Posterior vena cava (tissue), 2 donors: ENCODE measurements around the gene ECPAS. TPM values are rescaled to one million over a fixed set of nuclear protein-coding genes. Genes with fewer than 3 reads are reported as not detected.
A peak's percentile ranks its signal among the peaks of the same experiment; 100 is the strongest.
"Not testable (repeated sequence)": the region's sequence is repeated elsewhere in the genome, so short reads cannot be mapped to it uniquely, and the experiment has no call there.

Experiments
- DNase-seq: peaks from one replicate; pipeline ENCODE4 v3.0.0-alpha.2; 2020; ENCODE audit warnings: low spot score
- intact Hi-C, 2 donors: fragments of 100-400 bp; cut with DNase I; formaldehyde crosslinking; loops; one replicate each; pipeline versions ENCODE4 v1.14.1 to v1.14.2; 2022 to 2023
- long read RNA-seq, 2 donors: library from polyadenylated mRNA; unstranded; transcript quantifications; one replicate each; pipeline ENCODE4 v2.0.0, GENCODE V29; 2020 to 2021
- total RNA-seq, 2 donors: library from RNA; stranded (reverse); fragmentation: NEBNext Ultra II Directional; extraction: Animal tissue kit (Norgen Biotek cat#: 25700); gene quantifications; one replicate each; pipeline ENCODE4 v1.2.1, GENCODE V29; 2021
- donor health status: DM: yes; HTN: yes; CAD: no.
- donor health status: DM: yes; HTN: yes; CAD: no.

The ECPAS gene
- total RNA-seq: 10 to 100 TPM; 72.0 to 96.6 TPM
- long read RNA-seq, donor 1, full-length matches to known transcripts: 1 of 20 reads
- long read RNA-seq, donor 1, partial matches to known transcripts: 14 of 20 reads
- long read RNA-seq, donor 1, other reads (novel, unspliced or antisense): 5 of 20 reads
- long read RNA-seq, donor 2, partial matches to known transcripts: 10 of 14 reads
- long read RNA-seq, donor 2, other reads (novel, unspliced or antisense): 4 of 14 reads

- DNase-seq: peak; percentile 93
- intact Hi-C loops: no loop called here
Measured at GRCh38 chr9:111483858-111484571, at the start of gene ECPAS. Gene ECPAS (minus strand): TSS chr9:111484383. CDS start chr9:111472918, 11,465 bp downstream.

DNA sequence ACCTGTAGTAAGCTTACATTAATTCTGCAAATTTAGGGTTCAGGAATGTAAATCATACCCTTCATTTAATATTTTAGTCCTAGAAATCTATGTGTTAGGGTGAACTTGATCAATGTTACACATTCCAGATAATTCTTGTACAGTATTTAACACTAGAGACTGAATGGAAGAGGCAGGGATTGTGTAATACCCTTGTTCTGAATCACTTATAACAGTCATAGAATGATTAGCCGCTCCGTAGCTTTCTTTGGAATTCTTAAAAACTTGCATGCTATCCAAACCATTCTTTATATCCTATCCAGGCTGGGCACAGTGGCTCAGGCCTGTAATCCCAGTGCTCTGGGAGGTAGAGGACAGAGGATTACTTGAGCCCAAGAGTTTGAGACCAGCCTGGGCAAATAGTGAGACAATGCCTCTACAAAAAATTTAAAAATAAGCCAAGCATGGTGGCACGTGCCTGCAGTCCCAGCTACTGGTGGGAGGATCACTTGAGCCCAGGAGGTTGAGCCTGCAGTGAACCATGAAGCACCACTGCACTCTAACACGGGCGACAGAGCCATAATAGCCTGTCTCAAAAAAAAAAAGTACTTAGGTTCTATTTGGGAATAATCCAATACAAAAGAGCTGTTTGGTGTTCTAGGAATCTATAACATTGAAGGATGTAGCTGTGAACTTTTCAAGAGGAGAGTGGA is 49.1 kb upstream of the ECPAS start:
- intact Hi-C loops: loop anchor here in 1 of 2 donors (1.0 kb wide), 1 partner anchor 63 kb away; no protein-coding TSS in a partner anchor
- no peak for DNase-seq

DNA sequence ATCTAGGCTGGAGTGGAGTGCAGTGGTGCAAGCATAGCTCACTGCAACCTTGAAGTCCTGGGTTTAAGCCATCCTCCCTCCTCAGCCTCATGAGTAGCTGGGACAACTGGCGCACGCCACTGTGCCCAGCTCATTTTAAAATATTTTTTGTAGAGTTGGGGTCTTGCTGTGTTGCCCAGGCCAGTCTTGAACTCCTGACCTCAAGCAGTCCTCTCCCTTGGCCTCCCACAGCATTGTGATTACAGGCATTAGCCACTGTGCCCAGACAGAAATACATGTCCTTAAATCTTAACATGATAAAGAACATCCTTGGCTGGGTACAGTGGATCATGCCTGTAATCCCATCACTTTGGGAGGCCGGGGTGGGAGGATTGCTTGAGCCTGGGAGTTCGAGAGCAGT is 47.5 kb upstream of the ECPAS start:
- DNase-seq: no peak
- intact Hi-C loops: no loop called here

DNA sequence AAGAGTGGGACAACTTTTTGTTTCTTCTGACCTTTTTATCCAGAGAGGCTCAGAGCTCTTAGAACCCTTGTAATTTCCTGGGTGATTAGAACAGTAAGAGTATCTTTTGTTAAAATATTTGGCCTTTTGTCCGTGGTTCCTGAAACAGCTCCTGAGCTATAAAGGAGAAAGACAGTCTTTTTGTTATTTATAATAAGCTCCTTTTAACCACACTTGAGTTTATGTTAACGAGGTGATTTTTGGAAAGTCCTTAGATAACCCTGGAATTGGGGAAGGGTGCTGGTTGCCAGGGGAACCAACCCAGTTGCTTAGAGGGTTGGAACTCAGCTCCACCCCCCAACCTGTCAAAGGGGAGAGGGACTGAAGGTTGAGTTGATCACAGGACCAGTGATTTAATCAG is 45.6 kb upstream of the ECPAS start:
- no peak for DNase-seq
- intact Hi-C loops: no loop called here

DNA sequence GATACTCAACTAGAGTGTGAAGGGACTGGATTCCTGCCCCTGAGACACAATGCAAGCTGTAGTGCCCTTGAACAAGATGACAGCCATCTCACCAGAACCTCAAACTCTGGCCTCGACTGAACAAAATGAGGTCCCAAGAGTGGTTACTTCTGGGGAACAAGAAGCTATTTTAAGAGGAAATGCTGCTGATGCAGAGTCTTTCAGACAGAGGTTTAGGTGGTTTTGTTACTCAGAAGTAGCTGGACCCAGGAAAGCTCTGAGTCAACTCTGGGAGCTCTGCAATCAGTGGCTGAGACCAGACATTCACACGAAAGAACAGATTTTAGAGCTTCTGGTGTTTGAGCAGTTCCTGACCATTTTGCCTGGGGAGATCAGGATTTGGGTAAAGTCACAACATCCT is 43.2 kb upstream of the ECPAS start:
- intact Hi-C loops: no loop called here
- DNase-seq: no peak

DNA sequence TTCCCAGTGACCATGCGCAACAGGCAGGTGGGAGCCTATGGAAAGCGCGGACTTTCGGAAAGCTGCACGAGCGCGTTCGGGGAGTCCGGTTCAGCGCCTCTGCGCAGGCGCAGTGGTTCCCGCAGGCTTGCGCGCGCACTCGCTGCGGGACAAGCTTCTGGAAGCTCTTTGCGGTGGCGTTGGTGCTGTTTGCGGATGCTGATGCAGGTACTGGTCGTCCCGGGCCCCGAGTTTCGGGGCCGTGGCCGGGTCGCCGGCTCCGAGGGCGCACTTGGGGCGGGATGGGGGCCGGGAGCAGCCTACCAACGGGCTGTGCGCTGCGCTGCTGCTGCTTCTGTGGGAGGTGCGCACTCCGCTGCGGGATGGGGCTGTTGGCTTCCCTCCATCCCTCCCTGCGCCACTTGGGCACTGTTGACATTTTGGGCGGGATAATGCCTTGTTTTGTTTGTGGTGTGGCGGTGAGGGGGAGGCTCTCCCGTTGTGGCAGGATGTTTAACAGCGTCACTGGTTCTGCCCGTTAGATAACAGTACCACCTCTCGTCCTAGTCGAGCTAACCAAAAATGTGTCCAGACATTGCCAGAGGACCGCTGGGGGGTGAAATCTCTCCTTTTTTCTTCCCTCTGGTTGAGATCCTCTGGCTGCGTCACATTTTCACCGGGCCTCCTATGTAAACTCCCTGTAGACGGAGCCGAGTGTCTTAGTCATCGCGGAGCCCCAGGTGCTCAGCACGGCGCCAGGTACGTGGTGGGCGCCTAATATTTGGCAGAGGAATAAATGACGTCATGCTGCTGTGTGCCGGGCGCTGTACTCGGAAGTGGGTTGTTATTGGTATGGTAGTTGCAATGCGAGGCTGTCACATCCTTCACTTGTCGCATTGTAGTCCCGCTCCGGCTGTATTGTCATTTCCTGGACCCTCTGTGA is 41.1 kb upstream of the ECPAS start, which contains the start of gene ZNF483:
TSS of gene ZNF483 (plus strand) at position 124 of the 922 bp plus-strand sequence. CDS start 2,217 bp downstream, outside the sequence.
- intact Hi-C loops: no loop called here
- DNase-seq: peak; percentile 89

DNA sequence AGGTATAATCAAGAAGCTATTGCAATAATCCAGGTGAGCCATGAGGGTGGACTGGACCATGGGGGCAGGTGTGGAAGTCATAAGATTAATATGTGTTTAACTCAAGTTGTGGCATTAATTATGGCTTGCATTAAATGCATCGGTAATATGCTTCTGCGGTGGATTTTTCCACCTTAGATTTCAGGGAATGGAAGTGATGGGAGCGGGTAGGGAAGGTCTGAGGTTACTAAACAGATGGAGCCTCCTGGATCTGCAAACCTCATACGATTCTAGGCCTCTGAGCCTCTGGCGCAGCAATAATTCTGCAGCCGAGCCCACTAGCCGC is 40.5 kb upstream of the ECPAS start:
- intact Hi-C loops: no loop called here

GRCh38 chr9:111516061-111516465 is 31.9 kb upstream of the ECPAS start:
- no peak for DNase-seq
- intact Hi-C loops: no loop called here

More for the DNA sequence above, 40.5 kb upstream of the ECPAS start:
- DNase-seq: no peak

DNA sequence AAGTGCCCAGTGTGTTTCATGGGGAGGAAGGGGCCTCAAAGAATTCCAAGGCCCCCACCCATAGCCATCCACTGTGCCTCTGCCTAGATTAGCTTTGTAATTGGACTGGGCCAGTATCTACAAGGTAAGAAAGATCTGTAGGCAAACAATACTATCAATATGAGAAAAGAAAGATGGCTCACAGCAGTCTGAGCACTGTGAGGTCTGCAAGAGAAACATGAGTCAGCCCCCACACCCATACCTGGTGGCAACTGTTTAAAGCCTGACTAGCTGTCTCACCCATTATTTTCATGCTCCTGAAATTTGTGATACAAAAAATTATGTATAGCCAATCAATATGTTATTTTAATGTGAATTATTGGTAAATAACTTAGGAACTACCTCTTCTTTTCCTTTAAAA is 30.8 kb upstream of the ECPAS start:
- DNase-seq: no peak
- intact Hi-C loops: no loop called here

- DNase-seq, intact Hi-C loops: not testable (repeated sequence)
Measured at GRCh38 chr9:111511581-111511980, 27.4 kb upstream of the ECPAS start.

DNA sequence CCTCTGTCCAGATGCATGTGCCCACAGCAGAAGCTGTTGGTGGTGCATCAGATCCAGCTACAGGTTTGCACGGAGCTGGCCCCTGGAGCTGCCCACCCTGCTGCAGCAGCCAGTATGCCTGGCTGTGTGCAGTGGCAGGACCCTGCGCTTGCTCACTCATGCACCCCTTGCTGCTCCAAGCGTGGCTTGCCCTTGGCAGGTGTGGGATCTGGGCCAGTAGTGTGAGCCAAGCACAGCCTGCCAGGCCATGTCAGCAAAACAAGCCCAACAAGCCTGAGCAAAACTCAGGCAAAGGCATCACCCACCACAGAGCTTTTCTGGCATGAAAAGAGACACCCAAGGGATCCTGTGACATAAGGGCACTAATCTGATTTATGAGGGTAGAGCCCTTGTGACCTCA is 18.3 kb upstream of the ECPAS start:
- no peak for DNase-seq
- intact Hi-C loops: no loop called here

DNA sequence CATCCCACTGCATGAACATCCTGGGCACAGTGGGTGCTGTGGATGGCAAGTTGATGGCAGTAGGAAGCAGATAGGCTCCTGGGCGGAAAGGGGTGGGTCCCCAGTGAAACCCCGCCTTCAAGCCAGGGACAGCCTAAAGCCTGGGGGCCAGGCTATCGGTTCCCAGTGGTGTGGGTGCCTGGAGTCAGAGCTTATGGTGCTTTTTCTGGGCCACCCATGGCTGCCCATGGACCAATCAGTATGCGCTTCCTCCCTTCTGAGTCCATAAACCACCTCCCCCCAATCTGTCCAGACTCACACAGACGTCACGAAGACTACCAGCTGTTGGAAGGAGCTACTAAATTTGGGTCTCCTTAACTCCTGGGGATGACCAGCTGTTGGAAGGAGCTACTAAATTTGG is 17.5 kb upstream of the ECPAS start:
- no peak for DNase-seq
- intact Hi-C loops: no loop called here

DNA sequence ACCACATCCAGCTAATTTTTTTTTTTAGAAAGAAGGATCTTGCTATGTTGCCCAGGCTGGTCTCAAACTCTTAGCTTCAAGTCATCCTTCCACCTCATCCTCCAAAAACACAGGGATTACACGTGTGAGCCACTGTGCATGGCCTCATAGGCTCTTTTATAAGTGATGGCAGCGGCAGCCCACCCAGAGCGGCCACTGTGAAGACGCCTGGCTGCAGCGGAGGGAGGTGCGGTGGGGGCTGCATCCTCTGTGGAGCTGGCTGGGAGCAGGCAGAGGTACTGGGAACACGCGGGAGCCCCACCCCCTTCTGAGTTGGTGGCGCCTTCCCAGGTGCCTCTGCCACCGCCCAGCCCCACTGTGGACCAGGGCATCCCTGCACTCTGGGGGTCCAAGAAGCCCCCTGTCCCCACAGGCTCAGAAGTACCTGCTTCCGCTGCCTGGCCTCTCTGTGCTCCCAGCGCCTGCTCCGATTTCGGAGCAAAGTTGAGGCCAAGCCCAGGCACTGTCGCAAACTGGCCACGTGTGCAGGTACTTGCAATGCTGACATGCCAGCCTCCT is 16.9 kb upstream of the ECPAS start:
- DNase-seq: no peak
- intact Hi-C loops: no loop called here

DNA sequence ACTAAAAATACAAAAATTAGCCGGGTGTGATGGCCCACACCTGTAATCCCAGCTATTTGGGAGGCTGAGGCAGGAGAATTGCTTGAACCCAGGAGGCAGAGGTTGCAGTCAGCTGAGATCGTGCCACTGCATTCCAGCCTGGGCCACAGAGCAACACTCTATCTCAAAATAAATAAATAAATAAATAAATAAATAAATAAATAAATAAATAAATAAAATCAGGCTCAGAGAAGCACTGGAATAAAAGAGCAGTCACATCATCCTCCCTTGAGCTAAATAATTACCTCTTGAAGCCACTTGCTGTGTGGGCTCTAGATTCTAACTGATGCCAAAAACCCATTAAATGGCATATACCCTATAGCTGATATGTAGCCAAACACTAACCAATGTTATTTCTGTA is 13.0 kb upstream of the ECPAS start:
- not testable (repeated sequence) for DNase-seq
- intact Hi-C loops: loop anchor here in 1 of 2 donors (5.0 kb wide), 1 partner anchor 535 kb away; no protein-coding TSS in a partner anchor

DNA sequence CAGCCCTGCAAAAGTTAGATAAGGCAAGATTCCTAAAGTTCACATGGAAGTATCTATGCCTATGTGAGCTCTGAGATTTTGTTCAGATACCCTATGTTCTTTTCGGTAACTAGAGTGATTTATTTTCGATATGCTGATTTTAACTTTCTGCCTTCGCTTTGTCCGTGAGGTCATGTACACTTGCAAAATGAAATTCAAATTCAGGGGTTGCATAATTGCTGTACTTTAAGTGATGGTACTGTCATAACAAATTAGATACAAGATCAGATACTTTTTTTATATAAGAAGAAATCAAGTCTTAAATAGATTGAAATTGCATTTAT is 350 bp upstream of the ECPAS start:
- intact Hi-C loops: no loop called here
- DNase-seq: no peak

GRCh38 chr9:111483439-111483857 is 735 bp downstream of the ECPAS start:
- peak; percentile 85 for DNase-seq

DNA sequence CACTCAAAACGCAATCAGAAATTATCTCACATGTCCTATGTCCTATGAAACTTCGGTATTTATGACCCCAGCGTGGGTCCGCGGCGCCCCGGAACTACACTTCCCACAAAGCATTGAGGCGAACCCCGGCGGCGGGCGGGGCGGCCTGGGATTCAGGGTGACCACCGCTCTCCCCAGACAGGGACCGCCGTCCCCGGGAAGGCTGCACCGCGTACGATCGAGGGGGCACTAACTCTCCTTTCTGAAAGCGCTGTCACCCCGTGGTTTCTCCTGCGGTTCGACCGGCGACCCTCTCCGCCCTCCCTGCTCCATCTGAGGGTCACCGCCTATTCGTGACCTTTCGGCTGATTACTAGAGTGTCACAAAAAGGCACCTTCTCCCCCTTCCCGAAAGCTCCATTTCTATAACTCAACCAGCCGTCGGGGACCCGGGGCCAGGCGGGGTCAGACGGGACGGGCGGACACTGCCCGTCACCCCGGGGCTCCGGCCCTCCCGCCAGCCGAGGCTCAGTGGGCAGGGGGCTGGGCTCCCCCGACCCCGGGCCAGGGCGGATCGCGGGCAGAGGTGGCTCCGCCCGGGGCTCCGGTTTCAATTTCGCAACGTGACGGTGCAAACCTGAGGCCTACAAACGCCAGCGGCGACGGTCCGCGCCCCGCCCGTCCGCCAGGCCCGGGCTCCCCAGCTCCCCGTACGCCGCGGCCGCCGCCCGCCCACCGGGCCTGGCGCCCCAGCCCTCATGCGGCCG is 1.3 kb downstream of the ECPAS start:
- intact Hi-C loops: no loop called here
- DNase-seq: peak; percentile 92

More at GRCh38 chr9:111483439-111483857, 735 bp downstream of the ECPAS start:
- intact Hi-C loops: no loop called here

- intact Hi-C loops: no loop called here
- DNase-seq: no peak
Measured at GRCh38 chr9:111481885-111482636, 2.1 kb downstream of the ECPAS start.
